Inferior parietal cortex (tissue), 1 donor: ENCODE measurements around the gene SPRY4.
"Not testable (repeated sequence)": the region's sequence is repeated elsewhere in the genome, so short reads cannot be mapped to it uniquely, and the experiment has no call there.

ENCODE experiments used
- DNase-seq: peaks from one replicate; pipeline ENCODE4 v3.0.0-alpha.2; 2016; ENCODE audit errors: extremely low spot score

Gene SPRY4, protein sequence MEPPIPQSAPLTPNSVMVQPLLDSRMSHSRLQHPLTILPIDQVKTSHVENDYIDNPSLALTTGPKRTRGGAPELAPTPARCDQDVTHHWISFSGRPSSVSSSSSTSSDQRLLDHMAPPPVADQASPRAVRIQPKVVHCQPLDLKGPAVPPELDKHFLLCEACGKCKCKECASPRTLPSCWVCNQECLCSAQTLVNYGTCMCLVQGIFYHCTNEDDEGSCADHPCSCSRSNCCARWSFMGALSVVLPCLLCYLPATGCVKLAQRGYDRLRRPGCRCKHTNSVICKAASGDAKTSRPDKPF

DNA sequence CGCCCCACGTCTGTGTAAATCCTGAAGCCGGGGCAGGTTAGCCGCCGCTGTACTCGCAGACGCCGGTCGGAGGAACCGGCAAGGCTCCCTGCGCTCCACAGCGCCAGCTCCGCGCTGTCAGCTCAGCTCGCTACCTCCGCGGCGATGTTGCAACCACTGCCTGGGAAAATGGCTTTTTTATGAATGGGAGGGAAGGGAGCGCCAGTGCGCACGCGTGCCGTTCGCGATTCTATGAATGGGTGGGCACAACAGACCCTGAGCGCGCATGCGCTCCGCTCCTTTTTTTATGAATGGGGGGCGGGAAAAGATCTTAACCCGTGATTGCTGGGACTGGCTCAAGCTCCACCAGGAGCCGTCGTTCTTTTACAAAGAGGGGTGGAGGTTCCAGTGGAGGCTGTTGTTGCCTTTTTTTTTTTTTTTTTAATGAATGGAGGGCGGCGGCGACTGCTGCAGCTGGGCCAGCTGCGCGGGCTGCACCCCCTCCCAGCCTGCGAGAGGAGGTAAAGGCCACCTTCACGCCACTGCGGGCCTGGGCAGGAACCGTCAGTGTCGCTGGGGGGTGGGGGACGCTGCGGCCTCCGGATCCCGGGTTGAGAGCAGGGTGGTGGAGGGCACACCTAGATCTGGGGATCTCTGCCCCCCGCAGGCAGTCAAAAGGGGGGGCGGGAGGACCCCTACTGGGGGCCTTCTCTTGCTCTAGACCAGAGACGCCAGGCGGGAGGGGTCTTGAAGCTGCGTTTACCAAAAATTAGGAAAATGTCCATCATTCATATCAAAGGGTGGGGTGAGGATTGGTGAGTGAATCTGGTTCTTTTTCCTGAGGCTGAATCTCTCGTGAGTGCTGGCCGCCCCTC, at the start of gene SPRY4:
SPRY4 (minus strand) TSS at position 151 of the 854 bp plus-strand sequence. CDS start 9,913 bp downstream, outside the sequence.
- DNase-seq = peak; percentile 93

DNA sequence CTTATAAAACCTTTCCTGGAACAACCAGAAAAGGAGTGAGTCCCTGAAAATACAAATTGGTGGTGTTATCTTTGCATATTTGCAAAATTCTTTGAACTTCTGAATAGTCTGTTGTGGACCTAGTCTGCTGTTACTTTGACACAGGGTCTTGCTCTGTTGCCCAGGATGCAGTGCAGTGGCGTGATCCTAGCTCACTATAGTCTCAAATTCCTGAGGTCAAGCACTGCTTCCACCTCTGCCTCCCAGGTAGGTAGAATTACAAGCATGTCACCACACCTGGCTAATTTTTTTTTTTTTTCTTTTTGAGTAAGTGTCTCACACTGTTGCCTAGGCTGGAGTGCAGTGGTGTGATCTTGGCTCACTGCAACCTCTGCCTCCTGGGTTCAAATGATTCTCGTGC, 43.7 kb upstream of the SPRY4 start:
- no peak for DNase-seq

DNA sequence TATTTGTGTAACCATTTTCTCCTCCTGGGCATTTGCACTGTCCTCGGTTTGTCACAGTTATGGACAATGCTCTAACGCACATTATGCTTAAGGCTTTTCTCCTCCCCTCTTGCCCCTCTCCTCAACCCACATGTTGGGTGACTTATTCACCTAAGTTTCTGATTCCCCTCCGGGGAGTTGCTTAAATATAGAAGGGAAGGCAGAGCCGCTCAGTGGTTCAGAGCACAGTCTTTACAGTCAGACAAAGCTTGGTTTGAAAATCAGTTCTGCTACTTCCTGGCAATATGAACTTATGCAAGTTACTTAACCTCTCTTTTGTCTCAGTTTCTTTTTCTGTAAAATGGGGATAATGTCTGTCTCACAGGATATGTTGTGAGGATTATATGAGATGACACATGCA, 41.2 kb upstream of the SPRY4 start:
- no peak for DNase-seq

DNA sequence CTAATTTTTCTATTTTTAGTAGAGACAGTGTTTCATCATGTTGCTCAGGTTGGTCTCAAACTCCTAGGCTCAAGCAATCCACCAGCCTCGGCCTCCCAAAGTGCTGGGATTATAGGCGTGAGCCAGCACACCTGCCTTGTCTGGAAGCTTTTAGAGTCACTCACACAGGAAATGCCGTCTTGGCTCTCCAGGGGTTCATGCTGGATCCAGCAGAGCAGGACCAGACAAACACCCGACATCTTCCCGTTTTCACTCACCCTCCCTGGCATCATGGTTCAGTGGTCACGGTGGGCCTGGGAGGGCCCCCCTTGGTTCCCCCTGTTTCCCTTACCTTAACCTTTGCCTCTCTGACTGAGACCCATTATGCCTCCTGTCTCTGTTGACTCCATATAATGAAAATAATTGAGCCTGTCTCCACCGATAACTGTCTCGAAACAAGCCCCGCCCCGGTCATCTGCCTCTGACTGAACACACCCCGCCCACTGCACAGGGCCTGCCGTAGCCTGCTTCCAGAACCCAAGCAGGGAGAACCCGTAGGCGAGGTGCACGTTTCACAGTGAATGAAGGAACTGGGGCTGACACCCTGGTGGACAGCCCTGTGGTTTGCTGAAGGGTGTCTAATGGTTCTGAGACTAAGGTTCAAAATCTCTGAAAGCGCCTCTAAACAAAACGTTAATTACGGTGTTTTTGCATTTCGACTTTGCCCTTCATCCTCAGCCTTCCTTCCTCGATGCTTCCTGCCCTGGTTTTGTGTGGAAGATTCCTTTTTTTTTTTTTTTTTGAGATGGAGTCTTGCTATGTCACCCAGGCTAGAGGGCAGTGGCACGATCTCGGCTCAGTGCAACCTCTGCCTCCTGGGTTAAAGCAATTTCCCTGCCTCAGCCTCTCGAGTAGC, 39.7 kb upstream of the SPRY4 start:
- DNase-seq = no peak

DNA sequence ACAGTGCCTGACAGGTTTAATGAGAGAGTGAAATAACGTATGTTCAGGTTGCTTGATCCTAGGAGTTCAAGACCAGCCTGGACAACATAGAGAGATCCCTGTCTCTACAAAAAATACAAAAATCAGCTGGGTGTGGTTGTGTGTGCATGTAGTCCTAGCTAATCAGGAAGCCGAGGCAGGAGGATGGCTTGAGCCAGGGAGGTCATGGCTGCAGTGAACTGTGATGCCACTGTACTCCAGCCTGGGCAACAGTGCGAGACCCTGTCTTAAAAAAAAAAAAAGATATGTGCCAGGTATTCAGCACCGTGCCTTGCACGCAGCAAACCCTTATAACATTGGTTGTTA, 38.8 kb upstream of the SPRY4 start:
- no peak for DNase-seq

DNA sequence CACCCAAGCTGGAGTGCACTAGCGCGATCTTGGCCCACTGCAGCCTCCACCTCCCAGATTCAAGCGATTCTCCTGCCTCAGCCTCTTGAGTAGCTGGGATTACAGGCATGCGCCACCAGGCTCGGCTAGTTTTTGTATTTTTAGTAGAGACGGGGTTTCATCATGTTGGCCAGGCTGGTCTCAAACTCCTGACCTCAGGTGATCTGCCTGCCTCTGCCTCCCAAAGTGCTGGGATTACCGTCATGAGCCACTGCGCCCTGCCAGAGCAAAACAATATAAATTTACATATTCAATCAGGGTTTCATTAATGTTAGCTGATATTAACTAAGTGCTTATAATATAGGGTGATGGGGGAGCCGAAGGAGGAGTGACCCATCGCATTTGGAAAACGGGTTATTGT, 37.4 kb upstream of the SPRY4 start:
- not testable (repeated sequence) for DNase-seq

DNA sequence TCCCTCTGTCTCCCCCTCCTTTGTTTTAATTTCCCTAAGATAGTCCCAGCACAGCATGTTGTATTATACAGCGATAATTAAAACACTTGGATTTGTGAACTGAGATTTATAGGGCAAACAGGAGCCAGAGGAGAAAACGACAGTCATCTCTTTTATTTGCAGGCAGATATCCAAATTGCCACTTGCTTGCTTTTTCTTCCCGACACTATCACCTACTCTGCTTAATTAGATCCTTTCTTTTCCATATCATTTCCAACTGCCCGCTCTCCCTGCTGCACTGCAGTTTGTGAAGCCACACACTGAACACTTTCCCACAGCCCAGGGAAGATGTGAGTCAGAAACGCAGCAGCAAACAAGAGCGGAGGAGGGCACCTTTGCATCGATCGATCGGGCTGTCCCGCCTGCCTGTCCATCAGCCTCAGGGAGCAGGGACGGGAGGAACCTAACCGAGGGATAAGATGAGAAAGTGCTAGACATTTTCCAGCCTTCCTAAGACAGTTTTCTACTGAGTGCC, 35.8 kb upstream of the SPRY4 start:
- no peak for DNase-seq

DNA sequence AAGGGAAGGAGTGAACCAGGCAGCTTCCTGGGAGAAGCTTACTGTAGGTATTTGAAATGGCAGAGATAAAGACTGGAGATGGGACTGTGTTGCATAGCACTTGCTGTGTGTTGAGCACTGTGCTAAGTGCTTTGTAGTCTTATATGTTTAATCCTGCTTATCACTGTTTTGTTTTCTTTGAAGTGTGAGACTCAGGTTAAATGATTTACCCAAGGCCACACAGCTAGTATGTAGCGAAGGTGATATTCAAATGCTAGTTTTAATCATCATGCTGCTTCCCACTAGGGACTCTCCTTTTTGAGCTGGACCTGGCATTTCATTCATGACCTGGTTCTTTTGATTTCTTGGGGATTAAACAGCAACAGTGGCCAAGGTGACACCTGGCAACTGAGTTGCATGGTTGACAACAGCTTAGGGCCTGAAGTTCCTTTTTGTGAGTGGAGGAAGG, 35.3 kb upstream of the SPRY4 start:
- no peak for DNase-seq

DNA sequence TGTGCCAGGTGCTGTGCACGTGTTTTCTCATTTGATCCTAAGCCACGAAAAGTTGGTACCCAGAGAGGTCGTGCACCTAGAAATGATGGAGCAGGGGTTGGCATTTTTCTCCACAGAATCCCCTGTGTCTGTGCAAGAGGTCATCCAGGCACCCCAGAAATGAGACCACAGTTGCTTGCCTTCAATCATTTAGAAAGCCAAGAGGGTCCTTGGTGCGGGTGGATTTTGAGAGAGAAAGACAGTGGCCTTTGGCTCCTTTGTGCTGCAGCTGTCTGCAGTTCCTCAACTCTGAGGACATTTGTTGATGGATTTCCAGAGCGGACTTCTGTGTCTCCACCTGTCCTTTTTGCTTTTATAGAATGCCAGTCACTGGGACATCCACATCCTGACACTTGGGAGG, 33.8 kb upstream of the SPRY4 start:
- no peak for DNase-seq

DNA sequence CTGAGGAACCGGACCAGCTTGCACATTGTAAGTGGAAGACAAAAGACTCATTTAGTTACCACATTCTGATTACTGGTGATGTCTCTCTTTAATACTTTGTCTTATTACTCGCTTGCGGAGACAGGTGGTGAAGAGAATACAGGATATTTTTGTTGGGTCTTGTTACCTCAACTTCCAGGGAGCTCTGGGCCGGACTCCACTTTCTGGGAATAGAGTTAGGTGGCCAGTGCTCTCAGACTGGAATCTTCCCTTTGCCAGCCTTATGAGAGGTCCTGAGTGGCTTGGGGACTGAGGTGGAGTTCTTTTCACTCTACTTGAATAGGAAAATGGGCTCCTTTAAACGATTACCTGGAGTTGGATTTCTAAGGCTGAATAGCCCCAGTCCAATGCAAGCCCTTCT, 33.3 kb upstream of the SPRY4 start:
- DNase-seq = no peak

DNA sequence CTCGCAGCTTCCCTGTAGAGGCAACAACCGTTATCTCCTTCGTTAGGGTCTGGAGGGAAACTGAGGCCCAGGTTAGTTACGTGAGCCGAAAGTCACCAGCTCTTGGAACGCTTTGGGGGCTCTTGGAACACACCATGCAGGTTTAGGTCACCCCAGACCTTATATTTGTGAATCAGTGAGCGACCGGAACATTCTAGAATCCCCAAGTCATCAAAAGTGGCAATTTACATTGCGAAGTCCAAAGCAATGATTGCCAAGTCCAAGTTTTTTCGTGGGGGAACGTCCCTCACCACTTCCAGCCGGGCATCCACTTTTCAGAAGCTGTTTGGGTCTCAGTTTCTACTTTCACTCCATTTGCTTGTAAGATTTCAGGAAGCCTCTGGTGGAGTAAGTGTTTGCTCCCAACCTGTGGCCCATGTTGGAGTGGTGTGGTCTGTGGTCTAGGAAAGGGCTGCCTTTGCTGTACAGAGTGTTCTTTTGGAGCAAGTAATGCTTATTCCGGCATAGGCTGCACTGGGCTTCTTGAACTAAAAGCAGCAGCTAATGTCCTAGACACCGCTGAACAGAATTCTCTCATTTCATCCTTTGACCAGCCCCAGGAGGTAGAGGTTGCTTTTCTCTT, 32.8 kb upstream of the SPRY4 start:
- no peak for DNase-seq

DNA sequence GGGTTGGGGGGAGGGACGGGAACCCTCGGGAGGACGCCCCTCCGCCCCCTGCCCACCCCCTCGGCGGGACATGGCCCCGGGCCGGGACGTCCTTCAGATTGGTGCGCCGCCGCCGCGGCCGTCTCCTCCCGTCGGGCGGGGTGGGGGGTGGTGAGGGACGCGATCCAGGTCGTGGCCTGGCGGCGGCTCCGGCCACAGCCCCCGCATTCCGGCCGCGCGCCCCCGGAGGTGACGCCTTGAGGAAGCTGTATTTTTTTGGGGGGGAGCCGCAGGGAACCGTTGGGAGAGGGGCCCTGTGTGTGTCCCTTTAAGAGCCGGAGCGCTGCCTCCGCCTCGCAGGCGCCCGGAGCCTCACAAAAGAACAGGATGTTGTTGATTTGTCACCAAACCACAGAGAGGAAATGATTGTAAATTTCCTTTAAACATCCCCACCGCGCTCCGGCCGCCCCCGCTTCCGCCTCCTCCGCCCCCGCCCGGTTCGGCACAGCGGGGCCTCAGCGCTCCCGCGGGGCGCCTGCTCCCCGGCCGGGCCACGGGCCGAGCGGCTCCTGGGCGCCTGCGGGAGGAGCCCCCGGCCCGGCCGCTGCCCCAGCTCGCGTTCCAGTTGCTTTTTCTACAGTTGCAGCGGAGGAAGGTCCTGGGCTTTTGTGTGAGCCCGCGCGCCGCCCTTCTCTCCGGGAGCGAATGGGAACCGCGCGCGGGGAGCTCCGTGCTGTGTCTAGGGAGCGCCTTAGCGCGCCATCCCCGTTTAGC, 32.1 kb upstream of the SPRY4 start:
- DNase-seq = peak; percentile 69

DNA sequence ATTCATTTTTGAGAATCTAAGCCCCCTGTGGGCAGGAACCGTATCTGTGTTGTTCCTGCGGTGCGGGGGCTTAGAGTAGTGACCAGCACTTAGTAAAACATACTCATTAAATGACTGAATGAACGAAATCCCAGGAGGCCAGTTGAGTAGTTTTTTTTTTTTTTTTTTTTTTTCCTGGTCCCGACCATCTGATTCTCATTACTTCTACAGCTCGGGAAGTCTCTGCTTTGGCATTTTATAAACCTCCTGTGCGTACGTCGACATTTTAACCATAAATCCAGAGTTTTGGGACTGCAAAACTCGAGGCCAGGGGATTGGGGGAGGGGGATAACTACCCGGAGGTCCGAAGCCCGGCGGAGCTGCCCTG, 31.5 kb upstream of the SPRY4 start:
- DNase-seq = no peak

DNA sequence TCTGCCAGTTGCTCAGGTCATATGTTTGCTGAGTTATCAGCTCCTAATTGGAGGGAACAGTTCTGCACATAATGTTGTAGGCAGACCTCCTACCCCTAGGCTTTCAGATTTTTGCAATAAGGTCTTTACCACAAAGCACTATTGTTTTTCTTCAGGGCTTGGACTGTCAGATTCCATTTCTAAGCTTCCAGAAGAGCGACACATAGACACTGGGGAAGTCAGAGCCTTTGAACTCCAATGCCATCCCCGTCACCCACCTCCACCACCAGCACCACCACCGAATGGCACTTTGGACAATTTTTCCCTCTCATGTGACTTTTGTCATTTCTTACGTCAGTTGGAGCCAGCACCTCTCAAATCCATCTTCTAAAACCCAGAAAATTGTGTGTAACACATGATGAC, 28.3 kb upstream of the SPRY4 start:
- DNase-seq = no peak

DNA sequence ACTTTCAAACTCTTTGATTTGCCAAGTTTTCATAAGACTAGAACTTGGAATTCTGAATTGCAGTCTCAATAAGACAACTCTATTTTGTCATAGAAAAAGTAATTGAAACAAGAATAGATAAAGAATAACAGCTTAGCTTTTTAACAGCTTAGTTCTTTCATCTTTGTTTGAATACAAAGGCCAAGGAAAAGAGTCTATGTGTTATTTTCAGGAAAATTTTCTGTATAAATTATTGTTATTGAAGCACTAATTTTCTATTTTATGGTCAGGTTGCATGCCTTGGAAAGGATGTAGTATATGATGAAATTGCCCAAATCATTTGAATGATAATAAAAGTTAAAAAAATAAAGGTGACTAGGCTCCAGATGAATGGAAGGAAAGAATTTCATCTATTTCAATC, 25.2 kb upstream of the SPRY4 start:
- DNase-seq = no peak

DNA sequence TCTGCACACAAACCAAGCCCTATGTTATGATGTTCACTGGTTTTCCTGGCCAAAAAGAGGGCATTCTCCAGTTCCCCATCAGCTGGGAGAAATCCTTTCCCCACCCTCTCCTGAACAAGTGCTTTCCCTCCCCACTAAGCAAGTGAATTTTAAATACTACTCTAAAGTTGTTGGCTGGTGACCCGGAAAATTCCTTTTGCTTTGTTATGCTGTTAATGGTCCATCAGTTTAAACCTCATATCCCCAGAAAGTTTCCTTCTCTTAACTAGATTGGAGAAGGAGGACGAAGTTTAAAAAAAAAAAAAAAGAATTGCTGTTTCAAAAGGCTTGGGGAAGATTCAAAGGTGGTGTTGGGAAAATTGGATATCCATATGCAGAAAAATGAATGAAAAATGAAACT, 21.9 kb upstream of the SPRY4 start:
- no peak for DNase-seq

DNA sequence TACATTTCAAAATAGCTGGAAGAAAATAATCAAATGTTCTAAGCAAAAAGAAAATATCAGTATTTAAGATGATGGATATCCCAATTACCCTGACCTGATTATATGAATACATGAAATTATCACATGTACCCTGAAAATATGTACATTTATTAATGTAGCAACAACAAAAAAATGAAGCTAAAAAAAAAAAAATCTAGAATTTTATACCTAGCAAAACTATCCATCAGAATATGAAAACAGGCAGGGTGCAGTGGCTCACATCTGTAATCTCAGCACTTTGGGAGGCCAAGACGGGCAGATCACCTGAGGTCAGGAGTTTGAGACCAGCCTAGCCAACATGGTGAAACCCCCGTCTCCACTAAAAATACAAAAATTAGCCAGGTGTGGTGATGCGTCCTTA, 20.1 kb upstream of the SPRY4 start:
- not testable (repeated sequence) for DNase-seq

DNA sequence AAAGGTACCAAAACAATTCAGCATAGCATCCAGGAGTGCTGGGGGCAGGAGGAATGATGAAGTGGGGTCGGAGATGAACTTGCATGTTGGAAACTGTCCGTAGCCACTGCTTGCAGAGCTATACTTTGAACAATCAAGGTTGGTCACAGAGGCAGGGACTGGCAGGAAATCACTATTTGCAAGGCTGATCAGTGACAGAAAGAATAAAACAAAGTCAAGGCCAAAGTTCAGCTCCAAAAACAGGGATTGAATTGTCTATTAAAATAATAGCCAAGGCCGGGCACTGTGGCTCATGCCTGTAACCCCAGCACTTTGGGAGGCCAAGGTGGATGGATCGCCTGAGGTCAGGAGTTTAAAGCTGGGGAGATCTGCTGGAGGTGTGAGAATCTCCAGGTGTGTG, 18.7 kb upstream of the SPRY4 start:
- no peak for DNase-seq

DNA sequence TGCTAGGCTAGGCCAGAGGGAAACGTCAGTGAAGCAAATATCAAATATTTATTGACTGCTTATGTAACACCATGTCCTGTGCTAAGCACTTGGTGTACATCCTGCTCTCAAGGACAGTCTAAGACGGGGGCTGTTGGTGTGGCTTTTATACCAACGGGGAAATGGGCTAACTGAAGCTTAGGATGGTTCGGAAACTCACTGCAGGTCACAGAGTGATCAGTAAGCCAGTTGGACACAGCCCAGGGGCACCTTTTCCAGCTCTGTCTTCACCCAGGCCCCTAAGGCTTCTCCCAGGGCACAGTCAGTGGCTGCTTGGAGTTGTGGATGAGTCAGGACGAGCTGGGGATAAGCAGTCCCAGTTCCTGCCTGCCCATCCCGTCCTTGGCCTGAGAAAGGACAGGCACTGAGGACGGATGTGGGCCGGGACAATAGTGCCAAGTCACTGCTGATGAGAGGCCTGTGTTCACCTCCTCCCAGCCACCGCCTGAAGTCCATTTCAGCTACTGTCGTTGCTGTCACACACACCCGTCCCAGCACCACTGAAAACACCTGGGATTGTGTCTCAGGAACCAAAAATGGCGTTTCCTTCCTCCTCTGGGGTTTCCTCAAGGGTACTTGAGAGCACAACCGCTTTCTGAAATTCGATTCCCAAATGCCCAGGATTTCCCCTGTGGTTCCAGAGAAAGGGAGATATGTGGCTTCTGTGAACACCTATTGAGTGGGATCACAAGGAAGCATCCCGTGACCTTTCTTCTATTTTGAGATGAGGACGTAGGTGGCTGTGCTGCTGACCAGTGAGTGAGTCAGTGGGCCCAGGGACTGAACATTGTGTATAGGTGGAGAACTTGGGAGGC, 17.5 kb upstream of the SPRY4 start:
- DNase-seq = no peak

DNA sequence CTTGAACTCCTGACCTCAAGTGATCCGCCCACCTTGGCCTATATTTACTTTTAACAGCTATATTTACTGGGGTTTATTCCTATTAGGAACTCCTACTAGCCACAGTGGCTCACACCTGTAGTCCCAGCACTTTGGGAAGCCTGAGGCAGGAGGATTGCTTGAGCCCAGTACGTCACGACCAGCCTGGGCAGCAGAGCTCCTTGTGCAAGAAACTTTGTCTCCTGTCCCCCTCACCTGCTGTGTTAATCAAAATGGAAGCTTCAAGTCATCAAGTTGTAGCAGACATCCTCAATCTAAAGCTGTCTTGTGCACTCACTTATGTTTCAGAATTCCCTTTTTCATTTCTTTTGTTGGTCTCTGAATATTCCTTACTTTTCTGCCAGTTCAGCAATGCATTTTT, 15.0 kb upstream of the SPRY4 start:
- DNase-seq = no peak
